Body of pancreas (tissue), 4 donors: ENCODE measurements around the gene HIF3A. TPM values are rescaled to one million over a fixed set of nuclear protein-coding genes. Genes with fewer than 3 reads are reported as not detected.

Source experiments
- ATAC-seq: fragments of 150-250 bp; one replicate; pipeline ENCODE4 v1.9.1; 2016
- DNase-seq, 4 donors: peaks; one replicate each; pipeline ENCODE4 v3.0.0-alpha.2; 2019
- H3K27ac ChIP-seq, 4 donors: fragments of 200-600 bp; sonication (generic); 1 replicate in 3 of 4; 2 replicates in 1 of 4; pipeline versions ENCODE4 v1.5.1 to v1.6.1; 2016 to 2019; ENCODE audit warnings: mild to moderate bottlenecking in 1 of 4, mixed read lengths in 1 of 4, moderate library complexity in 1 of 4
- H3K27me3 ChIP-seq, 2 donors: fragments of 200-600 bp; sonication (generic); one replicate each; pipeline ENCODE4 v1.6.0; 2016; ENCODE audit warnings: mild to moderate bottlenecking in 1 of 2
- H3K36me3 ChIP-seq, 2 donors: fragments of 200-600 bp; sonication (generic); replicated peaks in 1 of 2; 2 replicates each; pipeline ENCODE4 v1.5.1; 2016; ENCODE audit warnings: low read depth in 2 of 2; ENCODE audit not compliant: insufficient read depth in 1 of 2
- H3K4me1 ChIP-seq: fragments of 200-600 bp; sonication (generic); one replicate; pipeline ENCODE4 v1.6.0; 2016
- H3K4me3 ChIP-seq, 2 donors: fragments of 200-600 bp; sonication (generic); 1 replicate in 1 of 2; 2 replicates in 1 of 2; pipeline ENCODE4 v1.5.1; 2016 to 2019
- H3K9me3 ChIP-seq, 3 donors: fragments of 200-600 bp; sonication (generic); 1 replicate in 2 of 3; 2 replicates in 1 of 3; pipeline ENCODE4 v1.5.1; 2016
- POLR2A ChIP-seq, 3 donors: fragments of 450-650 bp; IDR thresholded peaks; one replicate each; pipeline ENCODE4 v1.6.1; 2016; ENCODE audit warnings: antibody characterized with exemption in 3 of 3, mild to moderate bottlenecking in 2 of 3
- WGBS, 2 donors: methylation state at CpG; one replicate each; pipeline ENCODE4 v1.1.5; 2017; 5-methylcytosine and 5-hydroxymethylcytosine counted together
- intact Hi-C: fragments of 100-400 bp; cut with DNase I; formaldehyde crosslinking; loops from one replicate; pipeline ENCODE4 v1.15.1; 2023
- total RNA-seq, 2 donors: library from RNA; depleted of rRNA; stranded (reverse); fragments of >200 nt; gene quantifications; one replicate each; pipeline ENCODE4 v1.1.0, GENCODE V29; 2016
- TF ChIP-seq, protein P1 (sequence below), 7 experiments: fragments of 450-650 bp in 4 of 7; fragments of 200-600 bp in 3 of 7; sonication (generic) in 3 of 7; IDR thresholded peaks; one replicate each; pipeline ENCODE4 v1.5.1; 2016 to 2019; ENCODE audit warnings: antibody characterized with exemption in 7 of 7

The HIF3A gene
- total RNA-seq, 2 donors from 2014 or later = 24.4 to 63.3 TPM

- TF ChIP-seq, protein P1, sequence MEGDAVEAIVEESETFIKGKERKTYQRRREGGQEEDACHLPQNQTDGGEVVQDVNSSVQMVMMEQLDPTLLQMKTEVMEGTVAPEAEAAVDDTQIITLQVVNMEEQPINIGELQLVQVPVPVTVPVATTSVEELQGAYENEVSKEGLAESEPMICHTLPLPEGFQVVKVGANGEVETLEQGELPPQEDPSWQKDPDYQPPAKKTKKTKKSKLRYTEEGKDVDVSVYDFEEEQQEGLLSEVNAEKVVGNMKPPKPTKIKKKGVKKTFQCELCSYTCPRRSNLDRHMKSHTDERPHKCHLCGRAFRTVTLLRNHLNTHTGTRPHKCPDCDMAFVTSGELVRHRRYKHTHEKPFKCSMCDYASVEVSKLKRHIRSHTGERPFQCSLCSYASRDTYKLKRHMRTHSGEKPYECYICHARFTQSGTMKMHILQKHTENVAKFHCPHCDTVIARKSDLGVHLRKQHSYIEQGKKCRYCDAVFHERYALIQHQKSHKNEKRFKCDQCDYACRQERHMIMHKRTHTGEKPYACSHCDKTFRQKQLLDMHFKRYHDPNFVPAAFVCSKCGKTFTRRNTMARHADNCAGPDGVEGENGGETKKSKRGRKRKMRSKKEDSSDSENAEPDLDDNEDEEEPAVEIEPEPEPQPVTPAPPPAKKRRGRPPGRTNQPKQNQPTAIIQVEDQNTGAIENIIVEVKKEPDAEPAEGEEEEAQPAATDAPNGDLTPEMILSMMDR (IDR thresholded peaks at IDR 0.05) = no peak
- no peak for TF ChIP-seq POLR2A (IDR thresholded peaks at IDR 0.05)
- intact Hi-C loops = no loop called here
- Histone ChIP-seq H3K27ac (no peak overlapping the region), H3K27me3 (no peaks in the 10 kb centered on the region), H3K9me3 (no peaks in the 10 kb centered on the region), H3K36me3 (peaks cover 0 to 9% of the 10 kb centered on the region in 2 donors), H3K4me3 (no peak overlapping the region), H3K4me1 (peaks cover 18% of the 10 kb centered on the region)
- DNase-seq (peak in 1 of 4 donors; percentile 9), ATAC-seq (no peak)
- 90 to 91% methylated on average over 15 of the region's 15 CpGs for WGBS, 2 donors
Observed at GRCh38 chr19:46381756-46382345, 85.0 kb downstream of the HIF3A start.

DNA sequence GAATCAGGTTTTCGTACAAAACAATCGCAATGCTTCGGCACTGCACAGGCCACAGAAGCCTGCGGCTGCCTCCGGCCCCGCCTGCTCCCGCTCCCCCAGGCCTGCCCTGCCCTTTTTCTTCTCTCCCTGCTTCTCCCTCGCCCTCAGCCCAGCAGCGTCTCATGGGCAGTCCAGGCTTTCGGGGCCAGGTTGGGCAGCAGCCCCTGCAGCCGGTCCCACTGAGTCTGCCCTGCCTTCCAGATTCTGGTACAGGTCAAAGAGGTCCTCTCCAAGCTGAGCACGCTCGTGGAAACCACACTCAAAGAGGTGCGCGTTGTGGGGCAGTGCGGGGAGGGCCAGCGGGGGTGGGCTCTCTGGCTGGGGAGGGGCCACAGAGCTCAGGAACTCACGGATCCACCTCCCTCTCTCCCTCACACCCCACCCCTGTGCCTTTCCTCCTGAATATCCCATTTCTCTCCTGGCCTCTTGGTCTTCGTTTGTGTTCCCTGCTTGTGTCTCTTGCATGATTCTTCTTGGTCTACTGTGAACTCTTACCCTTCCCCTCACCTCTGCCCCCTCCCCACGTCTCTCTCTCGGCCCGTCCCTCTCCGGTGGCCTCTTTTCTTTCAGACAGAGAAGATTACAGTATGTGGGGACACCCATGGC, 86.5 kb downstream of the HIF3A start:
- no peak for ATAC-seq
- H3K4me3 ChIP-seq = no peak overlapping the region
- peaks cover 0 to 11% of the 10 kb centered on the region in 2 donors for H3K36me3 ChIP-seq

DNA sequence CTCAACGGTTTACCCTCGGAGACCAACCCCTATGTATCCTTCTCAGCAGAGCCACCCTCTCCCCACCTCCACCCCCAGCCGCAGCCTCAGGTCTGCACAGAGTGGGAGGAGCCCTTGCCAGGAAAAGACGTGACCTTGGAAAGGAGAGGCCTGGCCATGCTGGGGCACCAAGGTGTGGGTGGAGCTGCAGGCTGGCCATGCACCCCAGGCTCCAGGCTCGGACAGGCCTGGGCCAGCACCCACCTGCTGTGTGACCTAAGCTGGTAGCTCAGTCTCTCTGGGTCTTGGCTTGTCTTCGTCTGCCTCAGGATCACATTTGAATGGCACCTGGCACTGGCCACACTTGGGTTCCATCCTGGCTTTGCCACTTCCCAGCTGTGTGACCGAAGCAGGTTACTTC, 87.0 kb downstream of the HIF3A start:
- DNase-seq = peak in 3 of 4 donors; percentile 10 to 19 (median 15)
- H3K4me1 ChIP-seq = peaks cover 8% of the 10 kb centered on the region
- no peak overlapping the region for H3K27ac ChIP-seq
- ATAC-seq = no peak
- 59 to 70% methylated on average over 6 to 7 of the region's 7 CpGs for WGBS, 2 donors
- intact Hi-C loops = no loop called here
- H3K27me3 ChIP-seq = no peaks in the 10 kb centered on the region
- peaks cover 0 to 16% of the 10 kb centered on the region in 2 donors for H3K36me3 ChIP-seq
- TF ChIP-seq, protein P1 (IDR thresholded peaks at IDR 0.05) = no peak
- no peak for TF ChIP-seq POLR2A (IDR thresholded peaks at IDR 0.05)
- no peak overlapping the region for H3K4me3 ChIP-seq
- no peaks in the 10 kb centered on the region for H3K9me3 ChIP-seq

More for the DNA sequence above, 86.5 kb downstream of the HIF3A start:
- 88 to 90% methylated on average over 22 of the region's 23 CpGs for WGBS, 2 donors
- intact Hi-C loops = no loop called here
- TF ChIP-seq, protein P1 (IDR thresholded peaks at IDR 0.05) = no peak
- TF ChIP-seq POLR2A (IDR thresholded peaks at IDR 0.05) = no peak
- Histone ChIP-seq H3K4me1 (peaks cover 10% of the 10 kb centered on the region), H3K27ac (no peak overlapping the region), H3K27me3 (no peaks in the 10 kb centered on the region), H3K9me3 (no peaks in the 10 kb centered on the region)
- DNase-seq = peak in 1 of 4 donors; percentile 3

- peak in 3 of 4 donors; percentile 4 to 10 (median 10) for DNase-seq
- Histone ChIP-seq H3K36me3 (peaks cover 0 to 17% of the 10 kb centered on the region in 2 donors), H3K27ac (no peak overlapping the region), H3K27me3 (no peaks in the 10 kb centered on the region), H3K4me1 (peaks cover 8% of the 10 kb centered on the region), H3K9me3 (no peaks in the 10 kb centered on the region), H3K4me3 (no peak overlapping the region)
- WGBS, 2 donors = 85 to 98% methylated on average over 9 to 11 of the region's 11 CpGs
- TF ChIP-seq POLR2A (IDR thresholded peaks at IDR 0.05) = no peak
- TF ChIP-seq, protein P1 (IDR thresholded peaks at IDR 0.05) = no peak
- no peak for ATAC-seq
- intact Hi-C loops = no loop called here
Observed at GRCh38 chr19:46384396-46384795, 87.6 kb downstream of the HIF3A start.
